Fibroblast of villous mesenchyme (primary cell): ENCODE measurements around the gene TMEM234. TPM values are rescaled to one million over a fixed set of nuclear protein-coding genes. Genes with fewer than 3 reads are reported as not detected.

Source experiments
- DNase-seq: peaks from one replicate; pipeline ENCODE4 v3.0.0-alpha.2; 2010; ENCODE audit warnings: low read depth
- H3K4me3 ChIP-seq: 2 replicates; pipeline ENCODE4 v1.5.1; 2011; ENCODE audit warnings: low read depth, mild to moderate bottlenecking, low read length
- CTCF ChIP-seq: IDR thresholded peaks from 2 replicates; pipeline ENCODE4 v1.5.1; 2012; ENCODE audit warnings: low read depth, mild to moderate bottlenecking, low read length; ENCODE audit not compliant: insufficient read depth
- total RNA-seq: library from RNA; depleted of rRNA; stranded (reverse); fragments of >200 nt; gene quantifications from 2 replicates; pipeline ENCODE4 v1.2.3, GENCODE V29; 2012

TMEM234 gene
- total RNA-seq, 1 donor: 21.6 TPM

- TF ChIP-seq CTCF: no peak
- H3K4me3 ChIP-seq: no peak overlapping the region
- no peak for DNase-seq
Observed at GRCh38 chr1:32199043-32199716, 23.0 kb downstream of the TMEM234 start.

GRCh38 chr1:32198237-32199042 lies 23.7 kb downstream of the TMEM234 start:
- TF ChIP-seq CTCF: no peak
- H3K4me3 ChIP-seq: no peak overlapping the region
- no peak for DNase-seq

GRCh38 chr1:32197837-32198236 lies 24.3 kb downstream of the TMEM234 start:
- DNase-seq: no peak
- no peak for TF ChIP-seq CTCF
- no peak overlapping the region for H3K4me3 ChIP-seq

DNA sequence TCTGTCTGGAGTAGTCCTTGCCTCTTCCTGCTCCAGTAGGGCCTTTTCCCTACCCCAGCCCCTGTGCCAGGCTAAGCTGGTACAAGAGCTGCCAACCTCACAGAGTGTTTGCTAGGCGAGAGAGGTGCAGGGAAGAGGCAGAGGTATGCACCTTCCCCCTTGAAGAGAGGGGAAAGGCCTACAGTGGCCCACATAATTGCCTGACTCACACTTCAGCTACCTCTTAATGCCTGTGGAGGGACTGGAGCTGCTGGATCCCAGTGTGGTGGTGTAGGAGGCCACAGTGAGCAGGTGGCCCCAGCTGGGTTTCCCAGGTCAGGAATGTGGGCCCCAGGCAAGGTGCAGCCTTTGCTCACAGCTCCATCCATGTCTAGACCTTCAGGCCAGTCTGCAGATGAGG lies 25.1 kb downstream of the TMEM234 start:
- DNase-seq: no peak
- TF ChIP-seq CTCF: no peak
- no peak overlapping the region for H3K4me3 ChIP-seq

GRCh38 chr1:32195972-32196823 lies 26.0 kb downstream of the TMEM234 start:
- no peak overlapping the region for H3K4me3 ChIP-seq
- DNase-seq: no peak
- TF ChIP-seq CTCF: no peak

- TF ChIP-seq CTCF: no peak
- H3K4me3 ChIP-seq: no peak overlapping the region
- no peak for DNase-seq
Observed at GRCh38 chr1:32195531-32195930, 26.6 kb downstream of the TMEM234 start.
